Measurements from ENCODE around the gene PDIA2.

DNA sequence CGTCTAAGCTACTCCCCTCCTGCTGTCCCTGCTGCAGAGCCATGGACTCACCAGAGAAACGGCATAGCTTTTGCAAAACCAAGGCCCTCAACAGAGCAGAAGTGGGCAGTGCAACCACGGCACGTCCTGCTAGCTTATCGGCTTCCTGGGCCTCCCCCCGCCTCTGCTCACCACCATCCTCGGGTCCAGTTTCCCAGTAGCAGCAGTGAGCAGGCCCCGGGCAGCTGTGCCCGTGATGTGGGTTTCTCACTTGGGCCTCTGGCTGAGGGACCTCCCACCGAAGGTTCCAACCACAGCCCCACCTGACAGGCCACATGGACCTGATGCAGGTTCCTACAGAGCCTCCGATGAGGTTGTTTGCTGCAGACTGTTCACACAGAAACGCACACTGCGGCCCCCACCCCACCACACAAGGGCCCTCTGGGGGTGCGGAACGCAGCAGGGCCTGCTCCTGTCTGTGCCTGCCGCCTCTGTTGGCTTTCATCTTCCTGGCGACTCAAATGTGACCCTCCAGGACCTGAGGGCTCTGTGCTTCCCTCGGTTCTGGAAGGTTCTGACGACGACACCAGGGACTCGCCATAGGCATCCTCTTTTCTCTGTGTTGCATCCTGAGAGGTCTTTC, 24.8 kb downstream of the PDIA2 start:
- TF ChIP-seq, protein P1, sequence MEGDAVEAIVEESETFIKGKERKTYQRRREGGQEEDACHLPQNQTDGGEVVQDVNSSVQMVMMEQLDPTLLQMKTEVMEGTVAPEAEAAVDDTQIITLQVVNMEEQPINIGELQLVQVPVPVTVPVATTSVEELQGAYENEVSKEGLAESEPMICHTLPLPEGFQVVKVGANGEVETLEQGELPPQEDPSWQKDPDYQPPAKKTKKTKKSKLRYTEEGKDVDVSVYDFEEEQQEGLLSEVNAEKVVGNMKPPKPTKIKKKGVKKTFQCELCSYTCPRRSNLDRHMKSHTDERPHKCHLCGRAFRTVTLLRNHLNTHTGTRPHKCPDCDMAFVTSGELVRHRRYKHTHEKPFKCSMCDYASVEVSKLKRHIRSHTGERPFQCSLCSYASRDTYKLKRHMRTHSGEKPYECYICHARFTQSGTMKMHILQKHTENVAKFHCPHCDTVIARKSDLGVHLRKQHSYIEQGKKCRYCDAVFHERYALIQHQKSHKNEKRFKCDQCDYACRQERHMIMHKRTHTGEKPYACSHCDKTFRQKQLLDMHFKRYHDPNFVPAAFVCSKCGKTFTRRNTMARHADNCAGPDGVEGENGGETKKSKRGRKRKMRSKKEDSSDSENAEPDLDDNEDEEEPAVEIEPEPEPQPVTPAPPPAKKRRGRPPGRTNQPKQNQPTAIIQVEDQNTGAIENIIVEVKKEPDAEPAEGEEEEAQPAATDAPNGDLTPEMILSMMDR (IDR thresholded peaks at IDR 0.05; ENCODE audit: low read depth, low read length) = no peak
- no peak for TF ChIP-seq EZH2phosphoT487 (IDR thresholded peaks at IDR 0.05; ENCODE audit: low read depth)
